WTC11 (cell line): Measurements from ENCODE around the gene ZNF554. TPM values are rescaled to one million over a fixed set of nuclear protein-coding genes. Genes with fewer than 3 reads are reported as not detected.

Experiments used
- ATAC-seq: fragments of 200-7000 bp; cut with Tn5 transposase; 2 replicates; pipeline ENCODE4 v1.10.0; 2021; ENCODE audit warnings: mild to moderate bottlenecking, moderate library complexity
- CTCF ChIA-PET: fragments of 300-600 bp; sonication (Branson Sonifier 250); formaldehyde crosslinking; loops from one replicate; lab custom pipeline; 2021; ENCODE audit warnings: antibody characterized with exemption; lab: Charles Lee
- POLR2A ChIA-PET: fragments of 350-600 bp; sonication (Branson Sonifier 250); formaldehyde crosslinking; loops from one replicate; lab custom pipeline; 2021; ENCODE audit warnings: antibody characterized with exemption; lab: Charles Lee
- DNase-seq: peaks from one replicate; pipeline ENCODE4 v3.0.0; 2021; ENCODE audit warnings: low spot score
- H3K27ac Mint-ChIP-seq: 2 replicates; pipeline ENCODE4 v1.8.0; 2021; ENCODE audit warnings: mixed read lengths
- H3K27me3 Mint-ChIP-seq: 2 replicates; pipeline ENCODE4 v1.8.0; 2021; ENCODE audit warnings: low read depth, mild to moderate bottlenecking, moderate library complexity, mixed read lengths
- H3K36me3 Mint-ChIP-seq: 2 replicates; pipeline ENCODE4 v1.8.0; 2021; ENCODE audit warnings: mixed read lengths
- H3K4me1 Mint-ChIP-seq: 2 replicates; pipeline ENCODE4 v1.8.0; 2022; ENCODE audit warnings: mixed read lengths
- H3K4me3 Mint-ChIP-seq: 2 replicates; pipeline ENCODE4 v1.8.0; 2021; ENCODE audit warnings: mild to moderate bottlenecking, moderate library complexity, mixed read lengths
- H3K9me3 Mint-ChIP-seq: 2 replicates; pipeline ENCODE4 v1.8.0; 2021; ENCODE audit warnings: mixed read lengths
- ATF3 ChIP-seq: sonication (generic); formaldehyde crosslinking; conservative IDR thresholded peaks from 2 replicates; pipeline ENCODE4 v1.8.1; 2022; ENCODE audit warnings: mild to moderate bottlenecking, missing genetic modification reagents
- ESRRA ChIP-seq: sonication (generic); formaldehyde crosslinking; IDR thresholded peaks from 2 replicates; pipeline ENCODE4 v1.8.1; 2022; ENCODE audit warnings: mild to moderate bottlenecking, missing genetic modification reagents, borderline replicate concordance
- ETV6 ChIP-seq: sonication (generic); formaldehyde crosslinking; IDR thresholded peaks from 2 replicates; pipeline ENCODE4 v1.8.1; 2022; ENCODE audit warnings: mild to moderate bottlenecking, missing genetic modification reagents
- FOXP1 ChIP-seq: sonication (generic); formaldehyde crosslinking; IDR thresholded peaks from 2 replicates; pipeline ENCODE4 v1.8.0; 2022; ENCODE audit warnings: missing genetic modification reagents, mild to moderate bottlenecking, moderate library complexity, borderline replicate concordance
- NR1H2 ChIP-seq: sonication (generic); formaldehyde crosslinking; IDR thresholded peaks from 2 replicates; pipeline ENCODE4 v1.9.0; 2021; ENCODE audit warnings: mild to moderate bottlenecking, moderate library complexity, missing genetic modification reagents
- PRRX2 ChIP-seq: fragments of 250-450 bp; sonication (Bioruptor Pico); IDR thresholded peaks from 2 replicates; pipeline ENCODE4 v1.8.0; 2021; ENCODE audit warnings: mild to moderate bottlenecking
- SMAD3 ChIP-seq: sonication (generic); formaldehyde crosslinking; IDR thresholded peaks from 2 replicates; pipeline ENCODE4 v1.8.0; 2022; ENCODE audit warnings: missing genetic modification reagents, mild to moderate bottlenecking, borderline replicate concordance
- SMAD4 ChIP-seq: sonication (generic); formaldehyde crosslinking; IDR thresholded peaks from 2 replicates; pipeline ENCODE4 v1.8.0; 2022; ENCODE audit warnings: mild to moderate bottlenecking, missing genetic modification reagents
- SP1 ChIP-seq: sonication (generic); formaldehyde crosslinking; conservative IDR thresholded peaks from 2 replicates; pipeline ENCODE4 v1.8.1; 2022; ENCODE audit warnings: missing genetic modification reagents
- STAT6 ChIP-seq: sonication (generic); formaldehyde crosslinking; conservative IDR thresholded peaks from 2 replicates; pipeline ENCODE4 v1.8.1; 2023; ENCODE audit warnings: mild to moderate bottlenecking, low read depth, missing genetic modification reagents, moderate library complexity
- TEAD4 ChIP-seq: sonication (generic); formaldehyde crosslinking; IDR thresholded peaks from 2 replicates; pipeline ENCODE4 v1.8.0; 2022; ENCODE audit warnings: mild to moderate bottlenecking, missing genetic modification reagents
- ZBTB21 ChIP-seq: sonication (generic); formaldehyde crosslinking; IDR thresholded peaks from 2 replicates; pipeline ENCODE4 v1.8.1; 2023; ENCODE audit warnings: mild to moderate bottlenecking, missing genetic modification reagents, borderline replicate concordance
- ZMAT4 ChIP-seq: fragments of 250-450 bp; sonication (Bioruptor Pico); IDR thresholded peaks from 2 replicates; pipeline ENCODE4 v1.9.0; 2021; ENCODE audit warnings: mild to moderate bottlenecking
- ZNF219 ChIP-seq: sonication (generic); formaldehyde crosslinking; IDR thresholded peaks from 2 replicates; pipeline ENCODE4 v1.8.0; 2023; ENCODE audit warnings: missing genetic modification reagents, mild to moderate bottlenecking, borderline replicate concordance
- ZNF263 ChIP-seq: sonication (generic); formaldehyde crosslinking; IDR thresholded peaks from 2 replicates; pipeline ENCODE4 v1.8.1; 2022; ENCODE audit warnings: low read depth, mild to moderate bottlenecking, moderate library complexity, missing genetic modification reagents
- ZNF396 ChIP-seq: fragments of 250-450 bp; sonication (Bioruptor Pico); IDR thresholded peaks from 2 replicates; pipeline ENCODE4 v1.8.0; 2021; ENCODE audit warnings: mild to moderate bottlenecking, moderate library complexity, borderline replicate concordance
- ZNF671 ChIP-seq: fragments of 250-450 bp; sonication (Bioruptor Pico); IDR thresholded peaks from 2 replicates; pipeline ENCODE4 v1.8.0; 2021; ENCODE audit warnings: mild to moderate bottlenecking
- total RNA-seq: library from RNA; stranded (reverse); gene quantifications from 3 replicates; pipeline ENCODE4 v1.2.3, GENCODE V29; 2021
- TF ChIP-seq, protein P1 (sequence below): sonication (generic); formaldehyde crosslinking; IDR thresholded peaks from 2 replicates; pipeline ENCODE4 v1.8.1; 2023; ENCODE audit warnings: mild to moderate bottlenecking, missing genetic modification reagents, borderline replicate concordance
- TF ChIP-seq, protein P2 (sequence below): fragments of 250-450 bp; sonication (Bioruptor Pico); conservative IDR thresholded peaks from 2 replicates; pipeline ENCODE4 v1.9.0; 2021; ENCODE audit warnings: mild to moderate bottlenecking
- TF ChIP-seq, protein P3 (sequence below): sonication (generic); formaldehyde crosslinking; IDR thresholded peaks from 2 replicates; pipeline ENCODE4 v1.8.0; 2022; ENCODE audit warnings: mild to moderate bottlenecking, missing genetic modification reagents

The ZNF554 gene
- total RNA-seq, 1 experiment from 2014 or later, result 5.7 TPM

- ChIA-PET CTCF (no interaction called here), POLR2A (no interaction called here)
- H3K4me1 Mint-ChIP-seq, result peaks cover 5% of the 10 kb centered on the region
- H3K36me3 Mint-ChIP-seq, result peaks cover 35% of the 10 kb centered on the region
- ATAC-seq, result no peak
- peaks cover 34% of the 10 kb centered on the region for H3K9me3 Mint-ChIP-seq
- TF ChIP-seq ESRRA (CRISPR knock-in tag) (no peak), PRRX2 (no peak), ZNF219 (CRISPR knock-in tag) (no peak), ETV6 (CRISPR knock-in tag) (no peak), ZBTB21 (no peak), SP1 (CRISPR knock-in tag) (no peak), FOXP1 (no peak), TEAD4 (CRISPR knock-in tag) (no peak), SMAD4 (CRISPR knock-in tag) (no peak), ZMAT4 (CRISPR knock-in tag) (no peak), NR1H2 (no peak), ZNF263 (CRISPR knock-in tag) (no peak)
- TF ChIP-seq, protein P1, sequence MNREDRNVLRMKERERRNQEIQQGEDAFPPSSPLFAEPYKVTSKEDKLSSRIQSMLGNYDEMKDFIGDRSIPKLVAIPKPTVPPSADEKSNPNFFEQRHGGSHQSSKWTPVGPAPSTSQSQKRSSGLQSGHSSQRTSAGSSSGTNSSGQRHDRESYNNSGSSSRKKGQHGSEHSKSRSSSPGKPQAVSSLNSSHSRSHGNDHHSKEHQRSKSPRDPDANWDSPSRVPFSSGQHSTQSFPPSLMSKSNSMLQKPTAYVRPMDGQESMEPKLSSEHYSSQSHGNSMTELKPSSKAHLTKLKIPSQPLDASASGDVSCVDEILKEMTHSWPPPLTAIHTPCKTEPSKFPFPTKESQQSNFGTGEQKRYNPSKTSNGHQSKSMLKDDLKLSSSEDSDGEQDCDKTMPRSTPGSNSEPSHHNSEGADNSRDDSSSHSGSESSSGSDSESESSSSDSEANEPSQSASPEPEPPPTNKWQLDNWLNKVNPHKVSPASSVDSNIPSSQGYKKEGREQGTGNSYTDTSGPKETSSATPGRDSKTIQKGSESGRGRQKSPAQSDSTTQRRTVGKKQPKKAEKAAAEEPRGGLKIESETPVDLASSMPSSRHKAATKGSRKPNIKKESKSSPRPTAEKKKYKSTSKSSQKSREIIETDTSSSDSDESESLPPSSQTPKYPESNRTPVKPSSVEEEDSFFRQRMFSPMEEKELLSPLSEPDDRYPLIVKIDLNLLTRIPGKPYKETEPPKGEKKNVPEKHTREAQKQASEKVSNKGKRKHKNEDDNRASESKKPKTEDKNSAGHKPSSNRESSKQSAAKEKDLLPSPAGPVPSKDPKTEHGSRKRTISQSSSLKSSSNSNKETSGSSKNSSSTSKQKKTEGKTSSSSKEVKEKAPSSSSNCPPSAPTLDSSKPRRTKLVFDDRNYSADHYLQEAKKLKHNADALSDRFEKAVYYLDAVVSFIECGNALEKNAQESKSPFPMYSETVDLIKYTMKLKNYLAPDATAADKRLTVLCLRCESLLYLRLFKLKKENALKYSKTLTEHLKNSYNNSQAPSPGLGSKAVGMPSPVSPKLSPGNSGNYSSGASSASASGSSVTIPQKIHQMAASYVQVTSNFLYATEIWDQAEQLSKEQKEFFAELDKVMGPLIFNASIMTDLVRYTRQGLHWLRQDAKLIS (CRISPR knock-in tag), result no peak
- TF ChIP-seq, protein P2, sequence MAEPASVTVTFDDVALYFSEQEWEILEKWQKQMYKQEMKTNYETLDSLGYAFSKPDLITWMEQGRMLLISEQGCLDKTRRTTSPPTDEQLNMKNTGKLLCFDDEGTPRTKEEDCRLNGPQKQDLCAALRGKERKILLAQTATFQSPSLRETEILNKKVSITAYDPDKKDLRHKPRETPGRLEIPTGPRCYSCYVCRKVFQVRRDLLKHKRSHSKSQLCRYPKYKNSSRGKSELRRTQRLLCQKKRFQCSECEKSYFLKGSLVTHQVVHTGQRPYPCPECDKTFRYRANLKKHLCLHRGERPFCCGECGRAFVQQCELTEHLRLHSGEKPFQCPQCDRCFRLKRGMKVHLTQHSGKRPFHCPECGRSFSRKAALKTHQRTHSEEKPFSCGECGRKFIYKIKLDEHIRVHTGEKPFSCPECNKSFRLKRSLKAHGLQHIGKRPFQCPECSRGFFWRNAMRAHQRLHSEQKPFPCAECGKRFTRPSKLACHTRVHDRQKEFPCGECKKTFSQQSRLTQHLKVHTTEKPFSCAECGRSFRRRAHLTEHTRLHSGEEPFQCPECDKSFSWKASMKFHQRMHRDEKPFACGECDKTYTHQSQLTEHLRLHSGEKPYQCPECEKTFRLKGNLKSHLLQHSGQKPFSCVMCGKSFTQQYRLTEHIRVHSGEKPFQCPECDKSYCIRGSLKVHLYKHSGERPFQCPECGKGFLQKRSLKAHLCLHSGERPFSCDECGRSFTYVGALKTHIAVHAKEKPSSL, result no peak
- H3K27ac Mint-ChIP-seq, result no peak overlapping the region
- peaks cover 8% of the 10 kb centered on the region for H3K27me3 Mint-ChIP-seq
- DNase-seq, result no peak
- H3K4me3 Mint-ChIP-seq, result no peak overlapping the region
Observed at GRCh38 chr19:2846180-2846894, 26.7 kb downstream of the ZNF554 start.

- H3K4me1 Mint-ChIP-seq, result peaks cover under 1% of the 10 kb centered on the region
- H3K27me3 Mint-ChIP-seq, result peaks cover 3% of the 10 kb centered on the region
- ChIA-PET POLR2A (no interaction called here), CTCF (no interaction called here)
- DNase-seq, result no peak
- H3K4me3 Mint-ChIP-seq, result no peak overlapping the region
- no peak for ATAC-seq
- peaks cover 46% of the 10 kb centered on the region for H3K9me3 Mint-ChIP-seq
- no peak overlapping the region for H3K27ac Mint-ChIP-seq
- H3K36me3 Mint-ChIP-seq, result peaks cover 44% of the 10 kb centered on the region
- TF ChIP-seq ETV6 (CRISPR knock-in tag) (no peak), SMAD3 (CRISPR knock-in tag) (no peak), STAT6 (no peak), ZNF396 (no peak), ZNF671 (CRISPR knock-in tag) (no peak), ATF3 (CRISPR knock-in tag) (no peak), ZMAT4 (CRISPR knock-in tag) (no peak)
- TF ChIP-seq, protein P2, result no peak
- TF ChIP-seq, protein P3, sequence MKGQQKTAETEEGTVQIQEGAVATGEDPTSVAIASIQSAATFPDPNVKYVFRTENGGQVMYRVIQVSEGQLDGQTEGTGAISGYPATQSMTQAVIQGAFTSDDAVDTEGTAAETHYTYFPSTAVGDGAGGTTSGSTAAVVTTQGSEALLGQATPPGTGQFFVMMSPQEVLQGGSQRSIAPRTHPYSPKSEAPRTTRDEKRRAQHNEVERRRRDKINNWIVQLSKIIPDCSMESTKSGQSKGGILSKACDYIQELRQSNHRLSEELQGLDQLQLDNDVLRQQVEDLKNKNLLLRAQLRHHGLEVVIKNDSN (CRISPR knock-in tag), result no peak
Observed at GRCh38 chr19:2847507-2847906, 27.8 kb downstream of the ZNF554 start.
